Measurements from ENCODE around the gene TLE4.

TLE4 gene

DNA sequence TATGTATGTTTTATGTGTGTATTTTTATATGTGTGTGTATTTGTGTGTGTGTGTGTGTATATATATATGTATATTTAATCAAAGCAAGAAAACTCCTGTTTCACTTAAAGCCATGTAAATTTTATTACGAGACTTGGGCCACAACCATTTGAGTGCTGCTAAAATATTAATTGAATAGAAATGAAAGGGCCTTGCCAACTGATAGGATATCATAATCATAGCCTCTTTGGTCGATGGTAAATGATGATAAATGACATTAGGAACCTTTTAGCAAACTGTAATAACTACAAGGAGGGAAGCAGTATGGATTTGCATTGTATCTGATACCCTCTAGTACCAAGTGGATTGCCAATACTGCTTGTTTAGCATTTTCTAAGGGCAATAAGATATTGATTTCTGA is 7.9 kb downstream of the TLE4 start:
- no peak for DNase-seq
- TF ChIP-seq EZH2phosphoT487 (IDR thresholded peaks at IDR 0.05; ENCODE audit: low read length): no peak
- TF ChIP-seq, protein P1, sequence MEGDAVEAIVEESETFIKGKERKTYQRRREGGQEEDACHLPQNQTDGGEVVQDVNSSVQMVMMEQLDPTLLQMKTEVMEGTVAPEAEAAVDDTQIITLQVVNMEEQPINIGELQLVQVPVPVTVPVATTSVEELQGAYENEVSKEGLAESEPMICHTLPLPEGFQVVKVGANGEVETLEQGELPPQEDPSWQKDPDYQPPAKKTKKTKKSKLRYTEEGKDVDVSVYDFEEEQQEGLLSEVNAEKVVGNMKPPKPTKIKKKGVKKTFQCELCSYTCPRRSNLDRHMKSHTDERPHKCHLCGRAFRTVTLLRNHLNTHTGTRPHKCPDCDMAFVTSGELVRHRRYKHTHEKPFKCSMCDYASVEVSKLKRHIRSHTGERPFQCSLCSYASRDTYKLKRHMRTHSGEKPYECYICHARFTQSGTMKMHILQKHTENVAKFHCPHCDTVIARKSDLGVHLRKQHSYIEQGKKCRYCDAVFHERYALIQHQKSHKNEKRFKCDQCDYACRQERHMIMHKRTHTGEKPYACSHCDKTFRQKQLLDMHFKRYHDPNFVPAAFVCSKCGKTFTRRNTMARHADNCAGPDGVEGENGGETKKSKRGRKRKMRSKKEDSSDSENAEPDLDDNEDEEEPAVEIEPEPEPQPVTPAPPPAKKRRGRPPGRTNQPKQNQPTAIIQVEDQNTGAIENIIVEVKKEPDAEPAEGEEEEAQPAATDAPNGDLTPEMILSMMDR (IDR thresholded peaks at IDR 0.05; ENCODE audit: low read length): no peak
- no peak for TF ChIP-seq EZH2 (optimal IDR thresholded peaks at IDR 0.05; ENCODE audit: low read depth, low read length)
- Histone ChIP-seq H3K36me3 (replicated peaks; ENCODE audit: insufficient read depth, low read length) (no peaks in the 10 kb centered on the region), H3K27me3 (replicated peaks; ENCODE audit: insufficient read depth, low read length) (no peaks in the 10 kb centered on the region), H3F3A (ENCODE audit: insufficient read depth, low read length) (no peaks in the 10 kb centered on the region; the same call in 1 of the 2 replicates), H3K4me1 (ENCODE audit: low read length) (no peaks in the 10 kb centered on the region), H3K9me3 (replicated peaks; ENCODE audit: insufficient read depth, low read length) (no peaks in the 10 kb centered on the region), H3K4me2 (ENCODE audit: low read depth, low read length) (no peak overlapping the region), H3K79me2 (ENCODE audit: low read length) (no peaks in the 10 kb centered on the region), H3K9ac (ENCODE audit: low read length) (no peak overlapping the region), H2AFZ (ENCODE audit: low read length) (no peak overlapping the region), H3K27ac (ENCODE audit: low read length) (no peak overlapping the region), H4K20me1 (ENCODE audit: insufficient read depth, low read length) (no peaks in the 10 kb centered on the region), H3K9me2 (replicated peaks; ENCODE audit: insufficient read depth, low read length) (no peaks in the 10 kb centered on the region), H3K4me3 (ENCODE audit: low read length) (no peak overlapping the region)

GRCh38 chr9:79580055-79580454 is 8.3 kb downstream of the TLE4 start:
- H3K79me2 ChIP-seq (ENCODE audit: low read length): no peaks in the 10 kb centered on the region

GRCh38 chr9:79581388-79581787 is 9.6 kb downstream of the TLE4 start:
- Histone ChIP-seq H3K4me2 (ENCODE audit: low read depth, low read length) (no peak overlapping the region), H3K27ac (ENCODE audit: low read length) (no peak overlapping the region), H3F3A (ENCODE audit: insufficient read depth, low read length) (no peaks in the 10 kb centered on the region), H3K79me2 (ENCODE audit: low read length) (no peaks in the 10 kb centered on the region), H3K9me2 (replicated peaks; ENCODE audit: insufficient read depth, low read length) (no peaks in the 10 kb centered on the region), H3K9me3 (replicated peaks; ENCODE audit: insufficient read depth, low read length) (no peaks in the 10 kb centered on the region), H3K9ac (ENCODE audit: low read length) (no peak overlapping the region), H4K20me1 (ENCODE audit: insufficient read depth, low read length) (no peaks in the 10 kb centered on the region), H3K4me1 (ENCODE audit: low read length) (no peaks in the 10 kb centered on the region), H3K4me3 (ENCODE audit: low read length) (no peak overlapping the region), H3K36me3 (replicated peaks; ENCODE audit: insufficient read depth, low read length) (no peaks in the 10 kb centered on the region), H3K27me3 (replicated peaks; ENCODE audit: insufficient read depth, low read length) (no peaks in the 10 kb centered on the region), H2AFZ (ENCODE audit: low read length) (no peak overlapping the region)
- DNase-seq: no peak
- TF ChIP-seq EZH2 (optimal IDR thresholded peaks at IDR 0.05; ENCODE audit: low read depth, low read length) (no peak), EZH2phosphoT487 (IDR thresholded peaks at IDR 0.05; ENCODE audit: low read length) (no peak)
- TF ChIP-seq, protein P1 (IDR thresholded peaks at IDR 0.05; ENCODE audit: low read length): no peak

More at GRCh38 chr9:79580055-79580454, 8.3 kb downstream of the TLE4 start:
- no peaks in the 10 kb centered on the region for H3F3A ChIP-seq (ENCODE audit: insufficient read depth, low read length)
- no peaks in the 10 kb centered on the region for H3K4me1 ChIP-seq (ENCODE audit: low read length)
- H2AFZ ChIP-seq (ENCODE audit: low read length): no peak overlapping the region
- H3K36me3 ChIP-seq (replicated peaks; ENCODE audit: insufficient read depth, low read length): no peaks in the 10 kb centered on the region
- no peaks in the 10 kb centered on the region for H4K20me1 ChIP-seq (ENCODE audit: insufficient read depth, low read length)
- no peak overlapping the region for H3K4me2 ChIP-seq (ENCODE audit: low read depth, low read length)
- no peaks in the 10 kb centered on the region for H3K27me3 ChIP-seq (replicated peaks; ENCODE audit: insufficient read depth, low read length)
- no peak for DNase-seq
- H3K9me3 ChIP-seq (replicated peaks; ENCODE audit: insufficient read depth, low read length): no peaks in the 10 kb centered on the region
- H3K9me2 ChIP-seq (replicated peaks; ENCODE audit: insufficient read depth, low read length): no peaks in the 10 kb centered on the region
- TF ChIP-seq EZH2 (optimal IDR thresholded peaks at IDR 0.05; ENCODE audit: low read depth, low read length) (no peak), EZH2phosphoT487 (IDR thresholded peaks at IDR 0.05; ENCODE audit: low read length) (no peak)
- TF ChIP-seq, protein P1 (IDR thresholded peaks at IDR 0.05; ENCODE audit: low read length): no peak
- no peak overlapping the region for H3K27ac ChIP-seq (ENCODE audit: low read length)
- no peak overlapping the region for H3K9ac ChIP-seq (ENCODE audit: low read length)
- H3K4me3 ChIP-seq (ENCODE audit: low read length): no peak overlapping the region
